NCI-H526 treated with DMSO at 0.1 percent for 48 hours (cell line): Measurements from ENCODE around the gene POC1B.

Source experiments
- DNase-seq: peaks from one replicate; lab custom pipeline; 2025; lab: John Stamatoyannopoulos, UW

The POC1B gene

GRCh38 chr12:89539426-89540223, 13.8 kb upstream of the POC1B start:
- no peak for DNase-seq

GRCh38 chr12:89538897-89539296, 13.1 kb upstream of the POC1B start:
- no peak for DNase-seq

GRCh38 chr12:89537389-89537788, 11.5 kb upstream of the POC1B start:
- DNase-seq, result no peak

- peak; percentile 30 for DNase-seq
These were observed 3.9 kb upstream of the POC1B start for GRCh38 chr12:89529738-89530137.

- no peak for DNase-seq
These were observed 2.6 kb upstream of the POC1B start for GRCh38 chr12:89528434-89528833.

GRCh38 chr12:89525305-89525823, 483 bp downstream of the POC1B start:
- DNase-seq, result peak; percentile 56

GRCh38 chr12:89524541-89525304, 1.1 kb downstream of the POC1B start, which contains the start of gene GALNT4:
Gene GALNT4, minus strand, starts transcription at chr12:89524796. Its CDS starts 247 bp downstream, at chr12:89524549.
- peak; percentile 56 for DNase-seq

- DNase-seq, result no peak
These were observed 1.9 kb downstream of the POC1B start for GRCh38 chr12:89523843-89524540.

GRCh38 chr12:89523393-89523792, 2.5 kb downstream of the POC1B start:
- no peak for DNase-seq

GRCh38 chr12:89521364-89522223, 4.3 kb downstream of the POC1B start:
- no peak for DNase-seq

GRCh38 chr12:89517720-89518119, 8.1 kb downstream of the POC1B start:
- DNase-seq, result no peak

- DNase-seq, result no peak
These were observed 9.2 kb downstream of the POC1B start for GRCh38 chr12:89516633-89517032.

- no peak for DNase-seq
These were observed 11.1 kb downstream of the POC1B start for GRCh38 chr12:89514751-89515150.

GRCh38 chr12:89513544-89513943, 12.3 kb downstream of the POC1B start:
- no peak for DNase-seq

GRCh38 chr12:89507015-89507824, 18.6 kb downstream of the POC1B start:
- peak; percentile 31 for DNase-seq

- DNase-seq, result no peak
These were observed 19.8 kb downstream of the POC1B start for GRCh38 chr12:89506050-89506449.

GRCh38 chr12:89504560-89505346, 21.1 kb downstream of the POC1B start:
- no peak for DNase-seq

GRCh38 chr12:89501793-89502192, 24.1 kb downstream of the POC1B start:
- no peak for DNase-seq

- no peak for DNase-seq
These were observed 26.0 kb downstream of the POC1B start for GRCh38 chr12:89499857-89500256.

GRCh38 chr12:89497467-89497866, 28.4 kb downstream of the POC1B start:
- no peak for DNase-seq
